Right atrium auricular region (tissue), 2 donors: Measurements from ENCODE around the gene PXDN. TPM values are rescaled to one million over a fixed set of nuclear protein-coding genes. Genes with fewer than 3 reads are reported as not detected.

Source experiments
- DNase-seq: peaks from one replicate; pipeline ENCODE4 v3.0.0-alpha.2; 2019; ENCODE audit warnings: low spot score
- H3K27ac ChIP-seq, 2 donors: fragments of 200-600 bp; sonication (generic); 1 replicate in 1 of 2; 2 replicates in 1 of 2; pipeline ENCODE4 v1.5.1; 2016 to 2019
- H3K27me3 ChIP-seq, 2 donors: fragments of 200-600 bp; sonication (generic); one replicate each; pipeline versions ENCODE4 v1.5.1 to v1.6.0; 2017 to 2019
- H3K36me3 ChIP-seq: fragments of 200-600 bp; sonication (generic); one replicate; pipeline ENCODE4 v1.5.1; 2016
- H3K4me1 ChIP-seq, 2 donors: fragments of 200-600 bp; sonication (generic); one replicate each; pipeline versions ENCODE4 v1.5.1 to v1.6.0; 2017 to 2019
- H3K4me3 ChIP-seq, 2 donors: fragments of 200-600 bp; sonication (generic); 1 replicate in 1 of 2; 2 replicates in 1 of 2; pipeline ENCODE4 v1.5.1; 2017 to 2019; ENCODE audit warnings: mild to moderate bottlenecking in 1 of 2, moderate library complexity in 1 of 2
- H3K9me3 ChIP-seq, 2 donors: fragments of 200-600 bp; sonication (generic); one replicate each; pipeline ENCODE4 v1.5.1; 2019
- total RNA-seq, 2 donors: library from RNA; depleted of rRNA; stranded (reverse); fragments of >200 nt; gene quantifications; one replicate each; pipeline ENCODE4 v1.1.0, GENCODE V29; 2016
- TF ChIP-seq, protein P1 (sequence below), 2 donors: fragments of 200-600 bp; sonication (generic); IDR thresholded peaks; one replicate each; pipeline ENCODE4 v1.5.1; 2019; ENCODE audit warnings: antibody characterized with exemption in 2 of 2

The PXDN gene
- total RNA-seq, 2 donors from 2014 or later, result 25.4 to 26.9 TPM

DNA sequence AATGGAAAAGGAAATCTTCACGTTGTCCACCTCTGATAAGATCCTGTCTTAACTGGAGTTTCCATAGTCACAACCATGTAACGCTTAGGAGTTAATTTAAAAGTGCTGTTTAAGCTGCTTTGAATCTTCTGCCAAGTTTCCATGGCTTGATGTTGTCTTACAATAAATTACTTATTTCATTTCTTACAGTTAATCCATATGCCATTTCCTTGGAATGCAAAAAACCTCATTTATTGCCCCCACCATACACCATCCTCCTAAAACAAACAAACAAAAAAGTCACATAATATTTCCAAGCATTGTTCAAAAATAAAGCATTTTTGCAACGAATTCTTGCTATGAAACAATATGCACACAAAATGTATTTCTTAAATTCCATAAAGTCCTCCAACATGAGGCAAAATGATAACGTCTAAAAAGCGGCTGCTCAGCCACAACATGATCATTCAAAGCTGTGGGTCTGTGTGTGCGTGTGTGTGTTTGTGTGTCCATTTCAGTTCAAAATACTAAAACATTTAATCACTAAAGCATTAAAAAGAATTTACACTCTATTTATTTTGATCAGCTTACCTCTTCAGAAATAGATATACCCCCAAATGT lies 46.8 kb upstream of the PXDN start:
- H3K36me3 ChIP-seq, result no peaks in the 10 kb centered on the region
- no peak overlapping the region for H3K4me3 ChIP-seq
- no peaks in the 10 kb centered on the region for H3K4me1 ChIP-seq
- no peaks in the 10 kb centered on the region for H3K9me3 ChIP-seq
- DNase-seq, result no peak
- H3K27ac ChIP-seq, result no peak overlapping the region
- TF ChIP-seq, protein P1, sequence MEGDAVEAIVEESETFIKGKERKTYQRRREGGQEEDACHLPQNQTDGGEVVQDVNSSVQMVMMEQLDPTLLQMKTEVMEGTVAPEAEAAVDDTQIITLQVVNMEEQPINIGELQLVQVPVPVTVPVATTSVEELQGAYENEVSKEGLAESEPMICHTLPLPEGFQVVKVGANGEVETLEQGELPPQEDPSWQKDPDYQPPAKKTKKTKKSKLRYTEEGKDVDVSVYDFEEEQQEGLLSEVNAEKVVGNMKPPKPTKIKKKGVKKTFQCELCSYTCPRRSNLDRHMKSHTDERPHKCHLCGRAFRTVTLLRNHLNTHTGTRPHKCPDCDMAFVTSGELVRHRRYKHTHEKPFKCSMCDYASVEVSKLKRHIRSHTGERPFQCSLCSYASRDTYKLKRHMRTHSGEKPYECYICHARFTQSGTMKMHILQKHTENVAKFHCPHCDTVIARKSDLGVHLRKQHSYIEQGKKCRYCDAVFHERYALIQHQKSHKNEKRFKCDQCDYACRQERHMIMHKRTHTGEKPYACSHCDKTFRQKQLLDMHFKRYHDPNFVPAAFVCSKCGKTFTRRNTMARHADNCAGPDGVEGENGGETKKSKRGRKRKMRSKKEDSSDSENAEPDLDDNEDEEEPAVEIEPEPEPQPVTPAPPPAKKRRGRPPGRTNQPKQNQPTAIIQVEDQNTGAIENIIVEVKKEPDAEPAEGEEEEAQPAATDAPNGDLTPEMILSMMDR (IDR thresholded peaks at IDR 0.05), result no peak
- no peaks in the 10 kb centered on the region for H3K27me3 ChIP-seq

DNA sequence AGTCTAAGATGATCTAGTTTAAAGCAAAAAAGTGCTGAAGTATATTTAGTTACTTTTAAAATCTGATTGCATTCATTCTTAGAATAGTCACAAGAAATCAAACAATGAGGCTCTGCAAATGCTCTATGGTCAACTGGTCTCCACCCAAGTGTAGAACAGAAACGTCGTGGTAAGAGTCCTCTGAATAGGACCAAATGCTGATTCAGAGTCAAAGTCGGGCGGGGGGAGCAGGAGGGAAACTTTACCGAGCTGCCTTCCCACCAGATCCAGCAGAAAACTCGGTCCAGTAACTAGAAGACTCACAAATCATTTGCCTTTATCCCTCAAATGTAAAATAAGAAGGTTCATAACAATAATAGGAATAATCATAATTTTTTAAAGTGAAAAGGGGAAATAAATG lies 46.2 kb upstream of the PXDN start:
- TF ChIP-seq, protein P1 (IDR thresholded peaks at IDR 0.05), result no peak
- no peak for DNase-seq
- Histone ChIP-seq H3K4me1 (no peaks in the 10 kb centered on the region), H3K9me3 (no peaks in the 10 kb centered on the region), H3K36me3 (no peaks in the 10 kb centered on the region), H3K27ac (no peak overlapping the region), H3K27me3 (no peaks in the 10 kb centered on the region), H3K4me3 (no peak overlapping the region)

DNA sequence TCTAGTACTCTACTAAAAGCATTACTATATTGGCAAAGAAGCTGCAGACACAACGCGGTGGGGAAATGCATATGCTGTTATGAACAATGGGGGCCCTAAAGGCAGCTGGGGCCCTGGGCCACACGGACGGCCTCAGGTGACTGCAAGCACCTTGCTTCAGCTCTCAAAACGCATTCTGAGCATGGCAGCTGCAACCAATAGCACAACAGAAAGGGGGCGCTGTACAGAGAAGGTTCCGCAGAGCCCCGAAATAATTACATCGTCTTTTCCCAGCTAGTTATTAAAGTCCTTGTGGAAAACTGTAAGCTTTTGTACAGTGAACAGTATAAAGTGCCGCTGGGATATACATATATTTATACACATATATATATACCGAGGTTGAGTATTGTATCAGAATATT lies 45.3 kb upstream of the PXDN start:
- DNase-seq, result no peak
- H3K4me3 ChIP-seq, result no peak overlapping the region
- TF ChIP-seq, protein P1 (IDR thresholded peaks at IDR 0.05), result no peak

DNA sequence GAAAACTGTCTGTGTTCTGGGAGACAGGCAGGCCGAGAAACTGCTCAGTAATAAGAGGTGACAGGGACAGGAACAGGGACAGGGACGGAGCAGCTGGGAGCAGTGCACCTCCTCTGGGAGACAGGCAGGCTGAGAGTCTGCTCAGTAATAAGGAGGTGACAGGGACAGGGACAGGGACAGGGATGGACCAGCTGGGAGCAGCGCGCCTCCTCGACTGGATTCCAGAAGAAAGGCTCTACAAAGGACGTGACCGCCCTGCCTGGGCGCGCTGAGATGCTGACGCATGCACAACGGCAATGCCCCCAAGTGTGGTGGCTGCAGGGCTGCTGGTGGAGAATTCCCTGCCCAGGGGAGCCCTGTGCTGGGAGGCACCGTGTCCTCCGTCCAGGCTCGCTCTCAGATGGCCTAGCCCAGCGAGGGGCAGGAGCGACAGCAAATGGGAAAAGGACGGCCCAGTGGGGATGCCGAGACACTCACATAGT lies 44.2 kb upstream of the PXDN start:
- TF ChIP-seq, protein P1 (IDR thresholded peaks at IDR 0.05), result no peak
- H3K36me3 ChIP-seq, result no peaks in the 10 kb centered on the region
- H3K4me3 ChIP-seq, result no peak overlapping the region
- no peak overlapping the region for H3K27ac ChIP-seq
- no peaks in the 10 kb centered on the region for H3K9me3 ChIP-seq
- no peaks in the 10 kb centered on the region for H3K4me1 ChIP-seq
- H3K27me3 ChIP-seq, result no peaks in the 10 kb centered on the region
- no peak for DNase-seq

More for the DNA sequence above, 45.3 kb upstream of the PXDN start:
- Histone ChIP-seq H3K27ac (no peak overlapping the region), H3K27me3 (no peaks in the 10 kb centered on the region), H3K36me3 (no peaks in the 10 kb centered on the region), H3K9me3 (no peaks in the 10 kb centered on the region), H3K4me1 (no peaks in the 10 kb centered on the region)

DNA sequence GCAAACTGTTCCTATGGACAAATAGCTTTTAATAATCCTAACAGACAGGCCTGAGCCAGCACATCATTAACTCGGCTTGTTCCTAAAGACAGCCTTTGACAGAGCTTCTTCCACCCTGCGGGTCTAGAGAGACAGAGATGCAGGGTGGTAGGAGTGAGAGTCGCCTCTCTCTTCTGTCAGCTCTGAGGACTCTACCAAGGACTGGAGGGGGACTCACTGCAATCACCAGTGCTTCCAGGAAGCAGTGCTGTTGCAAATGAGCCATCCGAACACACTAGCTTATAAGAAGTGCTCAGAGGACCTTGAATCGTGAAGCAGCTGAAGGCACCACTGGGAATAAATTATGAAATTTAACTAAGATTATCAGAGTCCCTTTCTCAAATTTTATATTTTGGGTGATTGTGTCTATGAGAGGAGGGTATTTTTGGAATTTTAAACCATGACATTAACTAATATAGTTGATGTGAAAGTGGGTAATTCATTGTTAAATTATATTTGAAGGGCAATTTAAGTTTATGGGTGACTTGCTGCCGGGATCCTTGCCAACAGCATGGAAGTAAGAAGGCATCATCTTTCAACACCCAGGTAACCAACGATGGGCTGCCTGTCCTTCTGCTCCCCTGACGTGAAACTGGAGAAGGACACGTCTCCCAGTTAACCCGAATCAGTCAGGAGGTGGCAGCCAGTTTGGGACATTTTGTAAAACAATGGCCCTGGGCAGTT lies 43.6 kb upstream of the PXDN start:
- Histone ChIP-seq H3K4me1 (no peaks in the 10 kb centered on the region), H3K4me3 (no peak overlapping the region), H3K27ac (no peak overlapping the region), H3K36me3 (no peaks in the 10 kb centered on the region), H3K9me3 (no peaks in the 10 kb centered on the region), H3K27me3 (no peaks in the 10 kb centered on the region)
- TF ChIP-seq, protein P1 (IDR thresholded peaks at IDR 0.05), result no peak
- DNase-seq, result no peak
